HG02870 (cell line): ENCODE measurements around the gene IL17D.
"Not testable (repeated sequence)": the region's sequence is repeated elsewhere in the genome, so short reads cannot be mapped to it uniquely, and the experiment has no call there.

Experiments used
- ATAC-seq: cut with Tn5 transposase; IDR thresholded peaks from one replicate; pipeline ENCODE4 v1.9.1; 2021; ENCODE audit warnings: mild to moderate bottlenecking, moderate library complexity; ENCODE audit not compliant: unreplicated experiment

IL17D gene

GRCh38 chr13:20717581-20718542, 14.4 kb downstream of the IL17D start:
- ATAC-seq: no peak

DNA sequence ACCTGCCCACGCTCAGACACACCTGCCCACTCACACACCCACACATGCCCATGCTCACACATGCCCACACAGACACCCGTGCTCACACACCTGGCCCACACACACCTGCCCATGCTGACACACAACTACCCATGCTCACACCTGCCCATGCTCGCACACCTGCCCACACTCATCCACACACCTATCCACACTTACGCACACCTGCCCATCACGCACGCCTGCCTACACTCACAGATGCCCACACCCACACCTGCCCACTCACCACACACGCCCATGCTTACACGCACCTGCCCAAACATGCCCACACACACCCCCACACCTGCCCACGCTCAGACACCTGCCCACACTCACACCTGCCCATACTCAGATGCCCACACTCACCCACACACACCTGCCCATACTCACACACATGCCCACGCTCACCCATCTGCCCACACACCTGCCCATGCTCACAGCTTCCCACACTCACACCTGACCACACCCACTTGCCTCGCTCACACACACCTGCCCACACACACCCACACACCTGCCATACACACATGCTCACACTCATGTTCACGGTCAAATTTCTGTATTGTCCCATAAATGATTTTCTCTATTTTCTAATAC, 15.6 kb downstream of the IL17D start:
- no peak for ATAC-seq

GRCh38 chr13:20719783-20720182, 16.3 kb downstream of the IL17D start:
- ATAC-seq: no peak

DNA sequence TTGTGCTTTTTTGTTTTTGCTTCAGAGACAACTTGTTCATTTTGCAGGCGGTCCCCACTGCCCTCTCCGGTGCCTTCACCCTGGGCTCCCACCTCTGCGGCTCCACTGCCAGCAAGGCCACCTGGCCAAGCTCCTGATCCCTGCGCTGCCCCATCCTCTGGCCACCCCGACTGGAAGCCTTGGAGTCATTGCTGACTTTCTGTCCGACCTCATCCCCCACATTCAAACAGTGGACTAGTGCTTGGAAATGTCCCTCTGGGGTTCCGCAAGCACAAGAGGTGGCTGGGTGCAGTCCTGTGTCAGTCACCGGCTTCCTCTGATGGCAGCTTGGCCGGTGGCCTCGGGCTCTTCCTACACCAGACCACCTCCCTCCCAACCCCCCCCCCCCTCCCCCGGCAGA, 17.0 kb downstream of the IL17D start:
- no peak for ATAC-seq

DNA sequence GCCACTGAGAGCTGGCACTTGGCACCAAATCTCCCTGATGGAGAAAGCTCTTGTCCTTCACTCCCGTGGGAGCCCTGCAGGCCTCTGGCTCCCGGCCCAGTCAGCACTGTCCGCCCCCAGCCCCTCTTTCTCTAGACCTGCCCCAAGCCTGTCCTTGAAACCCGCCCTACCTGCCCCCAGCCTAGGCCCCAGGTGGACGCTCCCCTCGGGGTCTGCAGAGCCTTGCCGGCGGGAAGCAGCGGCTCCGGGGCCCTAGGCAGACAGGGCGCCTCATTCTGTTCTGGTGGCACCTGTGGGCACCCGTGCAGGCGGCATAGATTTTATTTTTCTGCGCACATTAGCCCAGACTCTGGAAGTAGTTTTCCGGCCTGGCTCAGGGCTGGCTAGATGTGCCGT, 17.6 kb downstream of the IL17D start:
- no peak for ATAC-seq

DNA sequence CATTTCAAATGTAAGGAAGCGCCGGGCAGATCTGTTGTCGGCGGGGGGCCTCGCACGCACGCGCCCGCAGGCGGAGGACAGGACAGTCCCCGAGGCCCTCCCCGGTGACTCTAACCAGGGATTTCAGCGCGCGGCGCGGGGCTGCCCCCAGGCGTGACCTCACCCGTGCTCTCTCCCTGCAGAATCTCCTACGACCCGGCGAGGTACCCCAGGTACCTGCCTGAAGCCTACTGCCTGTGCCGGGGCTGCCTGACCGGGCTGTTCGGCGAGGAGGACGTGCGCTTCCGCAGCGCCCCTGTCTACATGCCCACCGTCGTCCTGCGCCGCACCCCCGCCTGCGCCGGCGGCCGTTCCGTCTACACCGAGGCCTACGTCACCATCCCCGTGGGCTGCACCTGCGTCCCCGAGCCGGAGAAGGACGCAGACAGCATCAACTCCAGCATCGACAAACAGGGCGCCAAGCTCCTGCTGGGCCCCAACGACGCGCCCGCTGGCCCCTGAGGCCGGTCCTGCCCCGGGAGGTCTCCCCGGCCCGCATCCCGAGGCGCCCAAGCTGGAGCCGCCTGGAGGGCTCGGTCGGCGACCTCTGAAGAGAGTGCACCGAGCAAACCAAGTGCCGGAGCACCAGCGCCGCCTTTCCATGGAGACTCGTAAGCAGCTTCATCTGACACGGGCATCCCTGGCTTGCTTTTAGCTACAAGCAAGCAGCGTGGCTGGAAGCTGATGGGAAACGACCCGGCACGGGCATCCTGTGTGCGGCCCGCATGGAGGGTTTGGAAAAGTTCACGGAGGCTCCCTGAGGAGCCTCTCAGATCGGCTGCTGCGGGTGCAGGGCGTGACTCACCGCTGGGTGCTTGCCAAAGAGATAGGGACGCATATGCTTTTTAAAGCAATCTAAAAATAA, 18.2 kb downstream of the IL17D start:
- no peak for ATAC-seq

- ATAC-seq: no peak
Measured at GRCh38 chr13:20727856-20728255, 24.4 kb downstream of the IL17D start.

DNA sequence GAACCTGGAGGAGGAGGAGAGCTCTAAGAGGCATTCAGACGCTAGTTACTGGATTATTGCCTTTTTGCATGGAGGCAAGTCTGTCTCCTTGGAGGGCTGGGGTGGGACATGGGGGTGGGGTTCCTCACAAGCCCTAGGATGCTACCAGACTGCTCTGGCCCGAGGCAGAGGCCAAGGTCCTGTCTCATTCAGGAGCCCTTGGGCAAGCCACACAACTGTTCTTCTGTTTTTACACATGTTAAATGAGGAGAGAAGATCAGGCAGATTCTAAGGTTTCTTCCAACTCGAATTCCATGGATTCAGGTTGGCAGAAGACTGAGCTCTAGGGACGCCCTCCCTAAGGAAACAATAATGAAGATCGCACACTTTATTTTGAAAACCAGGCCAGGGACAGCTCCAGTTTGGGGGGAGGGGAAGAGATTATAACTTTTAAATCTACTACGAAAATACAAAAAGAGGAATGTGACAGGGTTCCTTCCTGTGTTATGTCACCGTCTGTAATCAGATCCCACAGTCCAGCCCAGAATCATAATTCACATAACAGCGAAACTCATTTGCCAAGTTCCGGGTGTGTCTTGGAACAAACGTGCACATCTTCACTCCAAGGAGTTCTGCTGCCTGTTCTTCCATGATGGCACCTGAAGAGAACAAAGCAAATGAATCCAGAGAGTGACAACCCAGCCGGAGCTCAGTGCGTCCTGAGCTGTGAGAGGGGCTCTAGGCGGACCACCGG, 25.2 kb downstream of the IL17D start:
- ATAC-seq: no peak

GRCh38 chr13:20729633-20730585, 26.4 kb downstream of the IL17D start:
- no peak for ATAC-seq

GRCh38 chr13:20738616-20739015, 35.1 kb downstream of the IL17D start:
- no peak for ATAC-seq

GRCh38 chr13:20740021-20740420, 36.5 kb downstream of the IL17D start:
- ATAC-seq: no peak

- not testable (repeated sequence) for ATAC-seq
Measured at GRCh38 chr13:20743830-20744404, 40.4 kb downstream of the IL17D start.

- no peak for ATAC-seq
Measured at GRCh38 chr13:20749377-20749776, 45.9 kb downstream of the IL17D start.

DNA sequence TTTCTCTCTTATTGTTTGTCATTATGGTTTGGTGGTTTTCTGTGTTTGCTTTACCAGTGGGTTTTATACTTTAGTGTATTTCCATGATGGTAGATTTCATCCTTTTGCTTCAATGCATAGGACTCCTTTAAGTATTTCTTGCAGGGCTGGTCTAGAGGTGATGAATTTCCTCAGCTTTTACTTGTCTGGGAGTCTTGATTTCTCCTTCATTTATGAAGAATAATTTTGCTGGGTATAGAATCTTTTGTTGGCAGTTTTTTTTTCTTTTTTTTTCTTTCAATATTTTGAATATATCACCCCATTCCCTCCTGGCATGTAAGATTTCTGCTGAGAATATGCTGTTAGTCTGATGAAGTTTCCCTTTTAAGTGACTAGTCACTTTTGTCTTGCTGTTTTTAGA, 50.5 kb downstream of the IL17D start:
- ATAC-seq: no peak

- ATAC-seq: no peak
Measured at GRCh38 chr13:20760872-20761271, 57.4 kb downstream of the IL17D start.

DNA sequence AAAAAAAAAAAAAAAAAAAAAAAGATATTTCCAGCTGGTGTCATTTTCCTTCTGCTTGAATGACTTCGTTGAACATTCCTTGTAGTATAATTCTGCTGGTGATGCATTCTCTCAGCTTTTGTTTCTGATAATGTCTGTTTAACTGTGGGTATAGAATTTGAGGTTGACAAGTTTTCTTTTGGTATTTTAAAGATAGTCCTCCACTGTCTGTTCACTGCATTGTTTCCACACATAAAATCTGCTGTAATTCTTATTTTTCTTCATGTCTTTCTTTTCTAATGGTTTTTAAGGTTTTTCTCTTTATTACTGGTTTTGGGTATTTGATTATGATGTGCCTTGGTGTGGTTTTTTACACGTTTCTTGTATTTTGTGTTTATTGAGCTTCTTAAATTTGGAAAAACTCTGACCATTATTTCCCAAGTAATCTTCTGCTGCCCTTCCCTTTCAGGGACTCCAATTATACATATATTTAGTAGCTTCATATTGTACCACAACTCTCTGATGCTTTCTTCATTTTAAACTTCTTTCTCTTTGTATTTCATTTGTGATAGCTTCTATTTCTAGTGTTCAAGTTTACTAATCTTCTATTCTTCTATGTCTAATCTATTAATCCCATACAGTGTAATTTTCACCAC, 63.9 kb downstream of the IL17D start:
- no peak for ATAC-seq

DNA sequence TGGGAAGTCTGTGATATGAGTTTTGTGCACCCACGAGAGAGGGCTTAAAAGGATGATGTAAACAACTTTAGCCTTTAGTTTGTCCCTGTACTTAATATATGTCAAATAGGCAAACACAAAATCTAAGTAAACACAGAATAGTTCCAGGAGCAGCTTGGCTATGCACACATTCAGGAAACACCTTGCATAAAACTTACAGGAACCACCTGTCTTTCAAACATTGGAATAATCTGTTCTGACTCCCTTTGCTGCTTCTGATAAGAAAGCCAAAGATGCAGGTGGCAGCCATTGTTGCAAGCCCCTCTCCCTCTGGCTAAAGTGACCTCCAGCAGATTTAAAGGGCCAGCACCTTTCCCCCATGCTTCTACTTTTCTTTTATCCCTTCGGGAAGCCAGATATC, 65.6 kb downstream of the IL17D start:
- no peak for ATAC-seq

- no peak for ATAC-seq
Measured at GRCh38 chr13:20769834-20770233, 66.3 kb downstream of the IL17D start.
